Muscle of arm (tissue), 14 donors: ENCODE results near the gene ZNF154. TPM values are rescaled to one million over a fixed set of nuclear protein-coding genes. Genes with fewer than 3 reads are reported as not detected.
"Not testable (repeated sequence)": the region's sequence is repeated elsewhere in the genome, so short reads cannot be mapped to it uniquely, and the experiment has no call there.

Experiments
- DNase-seq: peaks from one replicate; pipeline ENCODE4 v3.0.0-alpha.2; 2013
- long read RNA-seq, 11 donors: transcript quantifications; one replicate each; lab custom pipeline, GENCODE V29; 2026
- polyA plus RNA-seq, 12 donors: library from polyadenylated mRNA; unstranded; fragments of 120-200 nt; gene quantifications; one replicate each; pipeline ENCODE4 v1.2.1, GENCODE V29; 2013; ENCODE audit not compliant: insufficient read length in 12 of 12

ZNF154 gene
- 10 to 100 TPM in 9 of 12 donors, 1 to 10 TPM in 2, not detected in 1; 7.3 to 24.5 (median 12.6) TPM for polyA plus RNA-seq
- long read RNA-seq, donor 1, partial matches to known transcripts = 92 of 92 reads
- long read RNA-seq, donor 1, other reads (novel, unspliced or antisense) = 0 of 92 reads
- long read RNA-seq, donor 2, full-length matches to known transcripts = 2 of 14 reads
- long read RNA-seq, donor 2, partial matches to known transcripts = 12 of 14 reads
- long read RNA-seq, donor 2, other reads (novel, unspliced or antisense) = 0 of 14 reads
- long read RNA-seq, donor 3 = 0 reads
- long read RNA-seq, donor 4 = 0 reads
- long read RNA-seq, donor 5 = 0 reads
- long read RNA-seq, donor 6, partial matches to known transcripts = 0 of 1 reads
- long read RNA-seq, donor 6, other reads (novel, unspliced or antisense) = 0 of 1 reads
- long read RNA-seq, donor 7 = 0 reads
- long read RNA-seq, donor 8, partial matches to known transcripts = 0 of 2 reads
- long read RNA-seq, donor 8, other reads (novel, unspliced or antisense) = 0 of 2 reads
- long read RNA-seq, donor 9 = 0 reads
- long read RNA-seq, donor 10 = 0 reads
- long read RNA-seq, donor 11, partial matches to known transcripts = 8 of 8 reads
- long read RNA-seq, donor 11, other reads (novel, unspliced or antisense) = 0 of 8 reads

GRCh38 chr19:57708641-57709361 is at the start of gene ZNF154:
Gene ZNF154 (minus strand): TSS chr19:57709204. CDS start chr19:57708971, 233 bp downstream.
- DNase-seq = peak; percentile 83

GRCh38 chr19:57757941-57758340 is 48.9 kb upstream of the ZNF154 start:
- no peak for DNase-seq

GRCh38 chr19:57755031-57755430 is 46.0 kb upstream of the ZNF154 start:
- no peak for DNase-seq

- no peak for DNase-seq
Observed at GRCh38 chr19:57754091-57754673, 45.2 kb upstream of the ZNF154 start.

- DNase-seq = no peak
Observed at GRCh38 chr19:57748029-57748428, 39.0 kb upstream of the ZNF154 start.

- DNase-seq = no peak
Observed at GRCh38 chr19:57747472-57747807, 38.4 kb upstream of the ZNF154 start.

- DNase-seq = peak; percentile 94
Observed at GRCh38 chr19:57746580-57747471, 37.8 kb upstream of the ZNF154 start, which contains the start of gene ZNF776. Gene ZNF776 (plus strand): TSS chr19:57746815. CDS start chr19:57747059, 244 bp downstream.

- not testable (repeated sequence) for DNase-seq
Observed at GRCh38 chr19:57738770-57739169, 29.8 kb upstream of the ZNF154 start.

GRCh38 chr19:57738320-57738719 is 29.3 kb upstream of the ZNF154 start:
- peak; percentile 6 for DNase-seq

- no peak for DNase-seq
Observed at GRCh38 chr19:57720878-57721277, 11.9 kb upstream of the ZNF154 start.

- DNase-seq = no peak
Observed at GRCh38 chr19:57719901-57720519, 11.0 kb upstream of the ZNF154 start.

- no peak for DNase-seq
Observed at GRCh38 chr19:57719424-57719823, 10.4 kb upstream of the ZNF154 start.

GRCh38 chr19:57712222-57712621 is 3.2 kb upstream of the ZNF154 start:
- DNase-seq = no peak

- no peak for DNase-seq
Observed at GRCh38 chr19:57709616-57710015, 612 bp upstream of the ZNF154 start.

- DNase-seq = no peak
Observed at GRCh38 chr19:57706346-57706745, 2.7 kb downstream of the ZNF154 start.

- DNase-seq = no peak
Observed at GRCh38 chr19:57701625-57702024, 7.4 kb downstream of the ZNF154 start.

- no peak for DNase-seq
Observed at GRCh38 chr19:57689750-57690149, 19.3 kb downstream of the ZNF154 start.

GRCh38 chr19:57688011-57688763 is 20.8 kb downstream of the ZNF154 start:
- DNase-seq = no peak

GRCh38 chr19:57687363-57688010 is 21.5 kb downstream of the ZNF154 start:
- DNase-seq = no peak
